HCT116 (cell line): ENCODE measurements around the gene NLRP11. TPM values are rescaled to one million over a fixed set of nuclear protein-coding genes. Genes with fewer than 3 reads are reported as not detected.

Experiments
- ATAC-seq: fragments of 200-7000 bp; cut with Tn5 transposase; 2 replicates; pipeline ENCODE4 v1.9.1; 2020; ENCODE audit warnings: mild to moderate bottlenecking, moderate library complexity
- BruUV-seq: library from RNA; stranded (reverse); fragments of 400-500 nt; replicated peaks from 2 replicates; lab custom pipeline; 2021; lab: Mats Ljungman, UMichigan
- CTCF ChIA-PET: fragments of 300-600 bp; sonication (Branson Sonifier 250); formaldehyde crosslinking; loops from one replicate; lab custom pipeline; 2021; ENCODE audit warnings: antibody characterized with exemption; lab: Charles Lee
- POLR2A ChIA-PET: fragments of 300-600, 350-600 bp; sonication (Branson Sonifier 250); formaldehyde crosslinking; loops from one replicate; lab custom pipeline; 2021; ENCODE audit warnings: antibody characterized with exemption; lab: Charles Lee
- RAD21 ChIA-PET, 2 experiments: fragments of 300-600 bp; sonication (Branson Sonifier 250); formaldehyde crosslinking; loops; one replicate each; lab custom pipeline; 2023; ENCODE audit warnings: low total read pairs in 2 of 2; ENCODE audit not compliant: uncharacterized antibody in 2 of 2, unreplicated experiment in 2 of 2, low non-redundant PET in 1 of 2; lab: Charles Lee
- DNase-seq: peaks from one replicate; pipeline ENCODE4 v3.0.0-alpha.2; 2010; ENCODE audit warnings: low read depth, low spot score
- H2AFZ ChIP-seq: fragments of 200-600 bp; shearing (Covaris generic), sonication (generic); 2 replicates; pipeline ENCODE4 v1.6.1; 2017; ENCODE audit warnings: low read depth, mixed run types, mixed read lengths, antibody characterized with exemption, low read length; ENCODE audit not compliant: poor library complexity, severe bottlenecking
- H3K27ac ChIP-seq: 2 replicates; pipeline ENCODE4 v1.5.1; 2012; ENCODE audit warnings: low read depth, low read length
- H3K27me3 ChIP-seq: fragments of 200-600 bp; sonication (generic); 2 replicates; pipeline ENCODE4 v1.6.1; 2016; ENCODE audit warnings: mixed run types, low read length, mixed read lengths; ENCODE audit not compliant: insufficient read depth
- H3K36me3 ChIP-seq, 2 experiments: fragments of 200-500 bp in 1 of 2; fragments of 200-600 bp in 1 of 2; sonication (Bioruptor generic) in 1 of 2; sonication (generic) in 1 of 2; 2 replicates each; pipeline versions ENCODE4 v1.5.1 to v1.6.1; 2014 to 2016; ENCODE audit warnings: low read length in 2 of 2, inconsistent platforms in 1 of 2, mixed read lengths in 1 of 2, mixed run types in 1 of 2; ENCODE audit not compliant: insufficient read depth in 2 of 2, control insufficient read depth in 1 of 2
- H3K4me1 ChIP-seq, 2 experiments: fragments of 200-600 bp in 1 of 2; sonication (generic) in 1 of 2; 2 replicates each; pipeline versions ENCODE4 v1.5.1 to v1.6.1; 2012 to 2017; ENCODE audit warnings: low read length in 2 of 2, inconsistent platforms in 1 of 2, mild to moderate bottlenecking in 1 of 2, mixed read lengths in 1 of 2, mixed run types in 1 of 2, moderate library complexity in 1 of 2; ENCODE audit not compliant: insufficient read depth in 2 of 2, control insufficient read depth in 1 of 2
- H3K4me2 ChIP-seq: fragments of 200-600 bp; sonication (generic); 2 replicates; pipeline ENCODE4 v1.6.1; 2017; ENCODE audit warnings: mixed run types, low read length, mixed read lengths
- H3K4me3 ChIP-seq, 2 experiments: fragments of 200-600 bp in 1 of 2; sonication (generic) in 1 of 2; replicated peaks in 1 of 2; 2 replicates each; pipeline ENCODE4 v1.5.1; 2011 to 2016; ENCODE audit warnings: low read length in 2 of 2, control low read depth in 1 of 2, low read depth in 1 of 2, mild to moderate bottlenecking in 1 of 2, mixed read lengths in 1 of 2, mixed run types in 1 of 2
- H3K79me2 ChIP-seq: fragments of 200-600 bp; sonication (generic); 2 replicates; pipeline ENCODE4 v1.6.1; 2017; ENCODE audit warnings: mild to moderate bottlenecking, mixed run types, low read length, moderate library complexity, mixed read lengths; ENCODE audit not compliant: insufficient read depth
- H3K9ac ChIP-seq: fragments of 200-600 bp; sonication (generic); 2 replicates; pipeline ENCODE4 v1.6.1; 2016; ENCODE audit warnings: low read length, mixed read lengths
- H3K9me2 ChIP-seq: fragments of 200-600 bp; sonication (generic), shearing (Covaris generic); 2 replicates; pipeline ENCODE4 v1.6.1; 2017; ENCODE audit warnings: mixed run types, mild to moderate bottlenecking, moderate library complexity; ENCODE audit not compliant: insufficient read depth
- H3K9me3 ChIP-seq, 2 experiments: fragments of 200-500 bp in 1 of 2; fragments of 200-600 bp in 1 of 2; sonication (Bioruptor generic) in 1 of 2; sonication (generic) in 1 of 2; 2 replicates each; pipeline ENCODE4 v1.6.1; 2014 to 2017; ENCODE audit warnings: low read length in 2 of 2, mixed read lengths in 2 of 2, inconsistent platforms in 1 of 2, low read depth in 1 of 2, mild to moderate bottlenecking in 1 of 2, mixed run types in 1 of 2, moderate library complexity in 1 of 2; ENCODE audit not compliant: control insufficient read depth in 1 of 2, insufficient read depth in 1 of 2
- H4K20me1 ChIP-seq: fragments of 200-600 bp; sonication (generic), shearing (Covaris generic); 2 replicates; pipeline ENCODE4 v1.6.1; 2017; ENCODE audit warnings: mixed run types, mild to moderate bottlenecking, moderate library complexity; ENCODE audit not compliant: insufficient read depth
- CBX3 ChIP-seq: IDR thresholded peaks from 2 replicates; pipeline ENCODE4 v1.6.1; 2012; ENCODE audit warnings: low read depth
- CEBPB ChIP-seq: IDR thresholded peaks from 2 replicates; pipeline ENCODE4 v1.6.1; 2012; ENCODE audit warnings: low read depth
- CTCF ChIP-seq, 3 experiments: fragments of 200-600 bp in 1 of 3; sonication (generic) in 1 of 3; IDR thresholded peaks in 2 of 3; conservative IDR thresholded peaks in 1 of 3; 2 replicates each; pipeline ENCODE4 v1.5.1; 2012 to 2017; ENCODE audit warnings: low read depth in 2 of 3, low read length in 2 of 3, antibody characterized with exemption in 1 of 3, borderline replicate concordance in 1 of 3, control low read depth in 1 of 3, mild to moderate bottlenecking in 1 of 3, mixed read lengths in 1 of 3, mixed run types in 1 of 3, moderate library complexity in 1 of 3; ENCODE audit not compliant: insufficient read depth in 1 of 3
- EGR1 ChIP-seq: IDR thresholded peaks from 2 replicates; pipeline ENCODE4 v1.6.1; 2012; ENCODE audit warnings: low read depth
- EZH2 ChIP-seq: fragments of 200-600 bp; sonication (generic); IDR thresholded peaks from 2 replicates; pipeline ENCODE4 v1.6.1; 2017; ENCODE audit warnings: antibody characterized with exemption, mixed run types
- EZH2phosphoT487 ChIP-seq: fragments of 200-600 bp; IDR thresholded peaks from 2 replicates; pipeline ENCODE4 v1.6.1; 2018; ENCODE audit warnings: antibody characterized with exemption, borderline replicate concordance
- FOSL1 ChIP-seq: IDR thresholded peaks from 2 replicates; pipeline ENCODE4 v1.6.1; 2012; ENCODE audit warnings: low read depth
- POLR2A ChIP-seq: IDR thresholded peaks from 2 replicates; pipeline ENCODE4 v1.7.0; 2011; ENCODE audit warnings: borderline replicate concordance; ENCODE audit not compliant: insufficient read depth, insufficient read length; ENCODE audit errors: extremely low read depth
- RAD21 ChIP-seq: IDR thresholded peaks from 2 replicates; pipeline ENCODE4 v1.6.1; 2012; ENCODE audit warnings: low read depth, mild to moderate bottlenecking
- REST ChIP-seq: IDR thresholded peaks from 2 replicates; pipeline ENCODE4 v1.6.1; 2012; ENCODE audit warnings: low read depth
- SIN3A ChIP-seq: IDR thresholded peaks from 2 replicates; pipeline ENCODE4 v1.6.1; 2012; ENCODE audit warnings: low read depth
- SP1 ChIP-seq: IDR thresholded peaks from 2 replicates; pipeline ENCODE4 v1.6.1; 2012; ENCODE audit warnings: low read depth
- TCF7L2 ChIP-seq: IDR thresholded peaks from 2 replicates; pipeline ENCODE4 v1.7.0; 2011; ENCODE audit warnings: borderline replicate concordance, inconsistent platforms; ENCODE audit not compliant: insufficient read depth, insufficient read length; ENCODE audit errors: extremely low read depth
- YY1 ChIP-seq: IDR thresholded peaks from 2 replicates; pipeline ENCODE4 v1.6.1; 2011; ENCODE audit warnings: low read length, low read depth, moderate library complexity, mild to moderate bottlenecking; ENCODE audit not compliant: insufficient replicate concordance; ENCODE audit errors: extremely low read depth
- intact Hi-C: fragments of 100-400 bp; cut with micrococcal nuclease; formaldehyde crosslinking; loops from 2 replicates; pipeline ENCODE4 v1.10.0; 2022
- total RNA-seq: library from RNA; stranded (reverse); gene quantifications from one replicate; pipeline ENCODE4 v1.2.1, GENCODE V29; 2021; ENCODE audit not compliant: unreplicated experiment
- TF ChIP-seq, protein P1 (sequence below): IDR thresholded peaks from 2 replicates; pipeline ENCODE4 v1.6.1; 2011; ENCODE audit warnings: mild to moderate bottlenecking, low read length, moderate library complexity; ENCODE audit not compliant: insufficient replicate concordance; ENCODE audit errors: extremely low read depth

The NLRP11 gene
- total RNA-seq, 1 experiment from 2014 or later, result 0.86 TPM

GRCh38 chr19:55857149-55857548, 25.4 kb upstream of the NLRP11 start:
- H3K9me3 ChIP-seq, result no peaks in the 10 kb centered on the region
- BruUV-seq, result no TSS peak

More at GRCh38 chr19:55857149-55857548, 25.4 kb upstream of the NLRP11 start:
- ATAC-seq (no peak), DNase-seq (no peak)
- TF ChIP-seq, protein P1, sequence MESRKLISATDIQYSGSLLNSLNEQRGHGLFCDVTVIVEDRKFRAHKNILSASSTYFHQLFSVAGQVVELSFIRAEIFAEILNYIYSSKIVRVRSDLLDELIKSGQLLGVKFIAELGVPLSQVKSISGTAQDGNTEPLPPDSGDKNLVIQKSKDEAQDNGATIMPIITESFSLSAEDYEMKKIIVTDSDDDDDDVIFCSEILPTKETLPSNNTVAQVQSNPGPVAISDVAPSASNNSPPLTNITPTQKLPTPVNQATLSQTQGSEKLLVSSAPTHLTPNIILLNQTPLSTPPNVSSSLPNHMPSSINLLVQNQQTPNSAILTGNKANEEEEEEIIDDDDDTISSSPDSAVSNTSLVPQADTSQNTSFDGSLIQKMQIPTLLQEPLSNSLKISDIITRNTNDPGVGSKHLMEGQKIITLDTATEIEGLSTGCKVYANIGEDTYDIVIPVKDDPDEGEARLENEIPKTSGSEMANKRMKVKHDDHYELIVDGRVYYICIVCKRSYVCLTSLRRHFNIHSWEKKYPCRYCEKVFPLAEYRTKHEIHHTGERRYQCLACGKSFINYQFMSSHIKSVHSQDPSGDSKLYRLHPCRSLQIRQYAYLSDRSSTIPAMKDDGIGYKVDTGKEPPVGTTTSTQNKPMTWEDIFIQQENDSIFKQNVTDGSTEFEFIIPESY, result no peak
- TF ChIP-seq REST (no peak), RAD21 (no peak), POLR2A (no peak), CBX3 (no peak), SP1 (no peak), YY1 (no peak), TCF7L2 (no peak), EGR1 (no peak), EZH2phosphoT487 (no peak), CEBPB (no peak), EZH2 (no peak), CTCF (IDR thresholded peaks at IDR 0.05 in 2 of 3, conservative IDR thresholded peaks at IDR 0.05 in 1 of 3; ENCODE audit: borderline replicate concordance in 1 of 3, insufficient read depth in 1 of 3, low read depth in 2 of 3, low read length in 2 of 3) (no peak), SIN3A (no peak), FOSL1 (no peak)
- Histone ChIP-seq H3K27ac (no peak overlapping the region), H3K27me3 (no peaks in the 10 kb centered on the region), H3K4me3 (no peak overlapping the region), H2AFZ (no peak overlapping the region), H3K4me1 (no peaks in the 10 kb centered on the region), H3K79me2 (no peaks in the 10 kb centered on the region), H4K20me1 (no peaks in the 10 kb centered on the region), H3K9ac (no peak overlapping the region), H3K4me2 (no peak overlapping the region), H3K36me3 (no peaks in the 10 kb centered on the region), H3K9me2 (no peaks in the 10 kb centered on the region)
- CTCF ChIA-PET, result no interaction called here
- POLR2A ChIA-PET, result no interaction called here
- intact Hi-C loops, result no loop called here
- RAD21 ChIA-PET, result no interaction called here
